B cell (primary cell): ENCODE measurements around the gene SOX6. TPM values are rescaled to one million over a fixed set of nuclear protein-coding genes. Genes with fewer than 3 reads are reported as not detected.

ENCODE experiments used
- ATAC-seq: fragments of 200-7000 bp; cut with Tn5 transposase; one replicate; pipeline ENCODE4 v1.10.0; 2021; ENCODE audit warnings: low read depth, mild to moderate bottlenecking, moderate number of reproducible peaks, moderate library complexity
- CTCF ChIA-PET: fragments of 350-600 bp; sonication (Branson Sonifier 250); formaldehyde crosslinking; loops from one replicate; lab custom pipeline; 2021; ENCODE audit warnings: antibody characterized with exemption, inconsistent platforms; lab: Charles Lee
- POLR2A ChIA-PET: fragments of 350-600 bp; sonication (Branson Sonifier 250); formaldehyde crosslinking; loops from one replicate; lab custom pipeline; 2021; ENCODE audit warnings: antibody characterized with exemption; lab: Charles Lee
- DNase-seq: peaks from one replicate; pipeline ENCODE4 v3.0.0; 2013
- H2AFZ ChIP-seq: 2 replicates; pipeline ENCODE4 v1.6.1; 2012; ENCODE audit warnings: mild to moderate bottlenecking, low read depth, low read length; ENCODE audit not compliant: insufficient read depth, poor library complexity, severe bottlenecking
- H3K27ac ChIP-seq, 2 donors: 1 replicate in 1 of 2; 2 replicates in 1 of 2; pipeline ENCODE4 v1.5.1; 2012 to 2013; ENCODE audit warnings: low read length in 2 of 2, mild to moderate bottlenecking in 2 of 2, moderate library complexity in 1 of 2
- H3K27me3 ChIP-seq, 4 experiments: fragments of 200-600 bp in 1 of 4; sonication (generic) in 1 of 4; replicated peaks in 1 of 4; 1 replicate in 2 of 4; 2 replicates in 2 of 4; pipeline versions ENCODE4 v1.6.1 to v1.7.0; 2013 to 2016; ENCODE audit warnings: low read length in 3 of 4, mild to moderate bottlenecking in 2 of 4, mixed read lengths in 1 of 4, moderate library complexity in 1 of 4; ENCODE audit not compliant: insufficient read depth in 4 of 4, control insufficient read depth in 3 of 4; ENCODE audit errors: control extremely low read depth in 1 of 4
- H3K36me3 ChIP-seq, 2 experiments: replicated peaks in 1 of 2; 1 replicate in 1 of 2; 2 replicates in 1 of 2; pipeline versions ENCODE4 v1.6.1 to v1.7.1; 2013; ENCODE audit warnings: low read length in 1 of 2; ENCODE audit not compliant: insufficient read depth in 2 of 2, control insufficient read depth in 1 of 2; ENCODE audit errors: control extremely low read depth in 1 of 2, extremely low read depth in 1 of 2
- H3K4me1 ChIP-seq, 2 donors: fragments of 200-600 bp in 1 of 2; sonication (generic) in 1 of 2; 1 replicate in 1 of 2; 2 replicates in 1 of 2; pipeline versions ENCODE4 v1.5.1 to v1.6.1; 2013 to 2017; ENCODE audit warnings: low read length in 2 of 2; ENCODE audit not compliant: control insufficient read depth in 2 of 2, insufficient read depth in 2 of 2
- H3K4me2 ChIP-seq: replicated peaks from 2 replicates; pipeline ENCODE3; 2012; ENCODE audit warnings: mild to moderate bottlenecking, low read depth, low read length; ENCODE audit not compliant: poor library complexity, severe bottlenecking
- H3K4me3 ChIP-seq, 5 experiments: fragments of 200-600 bp in 1 of 5; sonication (generic) in 1 of 5; 1 replicate in 3 of 5; 2 replicates in 2 of 5; pipeline versions ENCODE4 v1.5.1 to v1.7.0; 2011 to 2016; ENCODE audit warnings: low read length in 4 of 5, mild to moderate bottlenecking in 4 of 5, low read depth in 2 of 5, control low read depth in 1 of 5, moderate library complexity in 1 of 5; ENCODE audit not compliant: insufficient read depth in 1 of 5; ENCODE audit errors: control extremely low read depth in 1 of 5, extremely low read depth in 1 of 5
- H3K79me2 ChIP-seq: fragments of 200-600 bp; sonication (generic); one replicate; pipeline ENCODE4 v1.6.0; 2016; ENCODE audit warnings: low read length; ENCODE audit not compliant: control insufficient read depth, insufficient read depth
- H3K9ac ChIP-seq: fragments of 200-600 bp; sonication (generic); 2 replicates; pipeline ENCODE4 v1.6.1; 2017; ENCODE audit warnings: mild to moderate bottlenecking, low read length, moderate library complexity
- H3K9me3 ChIP-seq, 3 donors: one replicate each; pipeline versions ENCODE4 v1.6.1 to v1.7.1; 2013; ENCODE audit warnings: low read length in 2 of 3; ENCODE audit not compliant: control insufficient read depth in 2 of 3, insufficient read depth in 1 of 3; ENCODE audit errors: control extremely low read depth in 1 of 3
- H4K20me1 ChIP-seq: 2 replicates; pipeline ENCODE4 v1.6.0; 2012; ENCODE audit warnings: mild to moderate bottlenecking, low read length; ENCODE audit not compliant: insufficient read depth, control insufficient read depth, poor library complexity, severe bottlenecking
- H3K27ac Mint-ChIP-seq: one replicate; pipeline ENCODE4 v1.8.0; 2021; ENCODE audit warnings: mixed read lengths
- H3K27me3 Mint-ChIP-seq: one replicate; pipeline ENCODE4 v1.8.0; 2021; ENCODE audit warnings: mixed read lengths
- H3K4me1 Mint-ChIP-seq: one replicate; pipeline ENCODE4 v1.8.0; 2021; ENCODE audit warnings: mixed read lengths
- H3K4me3 Mint-ChIP-seq: one replicate; pipeline ENCODE4 v1.8.0; 2021; ENCODE audit warnings: mixed read lengths
- H3K9me3 Mint-ChIP-seq: one replicate; pipeline ENCODE4 v1.8.0; 2022; ENCODE audit warnings: mixed read lengths; ENCODE audit not compliant: insufficient read depth
- CTCF ChIP-seq: fragments of 200-600 bp; IDR thresholded peaks from one replicate; pipeline ENCODE4 v1.8.0; 2022; ENCODE audit warnings: antibody characterized with exemption, mild to moderate bottlenecking
- EZH2 ChIP-seq: IDR thresholded peaks from 2 replicates; pipeline ENCODE4 v1.6.1; 2012; ENCODE audit warnings: borderline replicate concordance, low read depth, mild to moderate bottlenecking, moderate library complexity, low read length; ENCODE audit not compliant: insufficient read depth, poor library complexity, severe bottlenecking
- WGBS: methylation state at CpG from one replicate; pipeline ENCODE4 v1.1.5; 2013; ENCODE audit warnings: missing lambda C conversion rate; ENCODE audit not compliant: insufficient coverage; 5-methylcytosine and 5-hydroxymethylcytosine counted together
- intact Hi-C: fragments of 100-400 bp; cut with micrococcal nuclease; formaldehyde crosslinking; loops from one replicate; pipeline ENCODE4 v1.10.0; 2022
- polyA plus RNA-seq: library from polyadenylated mRNA; depleted of rRNA; stranded (reverse); fragments of >200 nt; gene quantifications from 2 replicates; pipeline ENCODE4 v1.2.3, GENCODE V29; 2012
- total RNA-seq, 2 donors: library from RNA; stranded (reverse); fragments of 120-200 nt in 1 of 2; gene quantifications; 1 replicate in 1 of 2; 2 replicates in 1 of 2; pipeline versions ENCODE4 v1.2.3 to v1.2.4, GENCODE V29; 2013 to 2022

The SOX6 gene
- total and polyA plus RNA-seq, 2 donors (not counting 1 experiment from before 2014, with no cell fraction given) = not detected

DNA sequence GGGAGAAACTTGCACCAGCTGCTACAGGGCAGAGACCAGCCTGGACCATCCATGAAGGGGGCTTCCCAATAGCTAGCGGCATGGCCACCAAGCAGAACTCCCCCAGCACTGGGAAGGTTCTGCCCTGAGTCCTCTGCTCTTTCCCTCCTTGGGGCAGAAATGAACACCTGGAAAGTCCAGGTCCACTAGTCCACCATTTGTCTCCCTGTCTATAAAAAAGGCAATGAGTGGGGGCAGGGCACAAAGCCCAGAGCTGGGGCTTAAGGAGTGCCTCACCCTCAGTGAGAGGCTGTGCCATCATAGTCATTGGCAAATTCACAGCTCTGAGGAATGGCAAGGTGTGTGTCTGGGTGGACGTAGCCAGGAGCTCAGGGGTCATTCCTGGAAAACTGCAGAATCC, 420.3 kb downstream of the SOX6 start:
- H3K4me3 Mint-ChIP-seq = no peak overlapping the region
- no peak overlapping the region for H3K4me3 ChIP-seq
- intact Hi-C loops = no loop called here
- H3K27me3 Mint-ChIP-seq = peaks cover 6% of the 10 kb centered on the region
- no peak overlapping the region for H3K9ac ChIP-seq
- H3K4me1 ChIP-seq = no peaks in the 10 kb centered on the region
- ChIA-PET CTCF (no interaction called here), POLR2A (no interaction called here)
- H3K27me3 ChIP-seq = peaks cover 0 to 4% (median 0%) of the 10 kb centered on the region in 4 experiments
- H3K27ac Mint-ChIP-seq = no peak overlapping the region
- no peaks in the 10 kb centered on the region for H3K36me3 ChIP-seq
- no peak overlapping the region for H3K4me2 ChIP-seq
- H2AFZ ChIP-seq = no peak overlapping the region
- no peaks in the 10 kb centered on the region for H3K79me2 ChIP-seq
- TF ChIP-seq CTCF (no peak), EZH2 (no peak)
- WGBS = 79% methylated on average over 2 of the region's 2 CpGs
- H3K9me3 Mint-ChIP-seq = peaks cover 3% of the 10 kb centered on the region
- peaks cover 0 to 20% (median 0%) of the 10 kb centered on the region in 3 donors for H3K9me3 ChIP-seq
- H4K20me1 ChIP-seq = no peaks in the 10 kb centered on the region
- H3K4me1 Mint-ChIP-seq = no peaks in the 10 kb centered on the region
- ATAC-seq = no peak
- no peak overlapping the region for H3K27ac ChIP-seq
- DNase-seq = no peak

DNA sequence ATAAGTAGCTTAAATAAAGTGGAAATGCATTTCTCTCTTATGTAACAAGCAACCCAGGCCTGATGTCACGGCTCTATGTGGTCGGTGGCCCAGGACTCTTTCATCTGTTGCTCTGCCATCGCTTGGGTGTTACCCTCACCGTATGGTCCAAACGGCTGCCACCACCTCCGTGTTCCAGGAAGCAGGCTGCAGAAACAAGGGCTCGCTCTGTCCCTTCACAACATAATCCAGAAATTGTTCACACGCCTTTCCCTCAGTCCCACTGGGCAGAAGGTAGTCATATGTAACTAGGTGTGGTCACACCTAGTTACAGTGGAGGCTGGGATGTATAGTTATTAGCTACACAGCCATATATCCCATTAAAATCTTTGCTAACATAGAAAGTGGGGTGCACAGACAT, 421.0 kb downstream of the SOX6 start:
- Mint-ChIP-seq H3K27ac (no peak overlapping the region), H3K4me3 (no peak overlapping the region), H3K4me1 (no peaks in the 10 kb centered on the region), H3K9me3 (peaks cover 3% of the 10 kb centered on the region), H3K27me3 (peaks cover 5% of the 10 kb centered on the region)
- Histone ChIP-seq H3K79me2 (no peaks in the 10 kb centered on the region), H3K27ac (no peak overlapping the region), H3K9ac (no peak overlapping the region), H3K4me1 (no peaks in the 10 kb centered on the region), H3K4me2 (no peak overlapping the region), H3K36me3 (no peaks in the 10 kb centered on the region), H3K27me3 (peaks cover 0 to 3% (median 0%) of the 10 kb centered on the region in 4 experiments), H2AFZ (no peak overlapping the region), H3K9me3 (peaks cover 0 to 22% (median 0%) of the 10 kb centered on the region in 3 donors), H3K4me3 (no peak overlapping the region), H4K20me1 (no peaks in the 10 kb centered on the region)
- no peak for ATAC-seq
- ChIA-PET POLR2A (no interaction called here), CTCF (no interaction called here)
- 91% methylated on average over 6 of the region's 8 CpGs for WGBS
- intact Hi-C loops = no loop called here
- TF ChIP-seq EZH2 (no peak), CTCF (no peak)
- DNase-seq = no peak
